Prostate gland (tissue), 2 donors: ENCODE data around the gene CDH7. TPM values are rescaled to one million over a fixed set of nuclear protein-coding genes. Genes with fewer than 3 reads are reported as not detected.

ENCODE experiments used
- DNase-seq: peaks from one replicate; pipeline ENCODE4 v3.0.0-alpha.2; 2019; ENCODE audit warnings: low spot score
- H3K27ac ChIP-seq, 2 donors: fragments of 200-600 bp; sonication (generic); 2 replicates each; pipeline ENCODE4 v1.5.1; 2017 to 2019
- H3K27me3 ChIP-seq: fragments of 200-600 bp; sonication (generic); replicated peaks from 2 replicates; pipeline ENCODE4 v1.5.1; 2019; ENCODE audit not compliant: insufficient read depth
- H3K36me3 ChIP-seq, 2 donors: fragments of 200-600 bp; sonication (generic); 1 replicate in 1 of 2; 2 replicates in 1 of 2; pipeline versions ENCODE4 v1.5.1 to v1.8.1; 2017 to 2019
- H3K4me1 ChIP-seq: fragments of 200-600 bp; sonication (generic); replicated peaks from 2 replicates; pipeline ENCODE4 v1.5.1; 2019
- H3K4me3 ChIP-seq, 2 donors: fragments of 200-600 bp; sonication (generic); 2 replicates each; pipeline ENCODE4 v1.5.1; 2017 to 2019
- H3K9me3 ChIP-seq: fragments of 200-600 bp; sonication (generic); 2 replicates; pipeline ENCODE4 v1.5.1; 2017
- CTCF ChIP-seq, 4 experiments: fragments of 200-600 bp in 2 of 4; fragments of 450-650 bp in 2 of 4; sonication (generic) in 2 of 4; IDR thresholded peaks; 1 replicate in 3 of 4; 2 replicates in 1 of 4; pipeline ENCODE4 v1.5.1; 2016 to 2019; ENCODE audit warnings: antibody characterized with exemption in 4 of 4, mild to moderate bottlenecking in 2 of 4, moderate library complexity in 2 of 4
- POLR2A ChIP-seq: fragments of 450-650 bp; IDR thresholded peaks from one replicate; pipeline ENCODE4 v1.6.1; 2016; ENCODE audit warnings: antibody characterized with exemption, mild to moderate bottlenecking
- POLR2AphosphoS5 ChIP-seq: sonication (generic); formaldehyde crosslinking; IDR thresholded peaks from one replicate; pipeline ENCODE4 v1.6.1; 2017; ENCODE audit warnings: antibody characterized with exemption
- WGBS: methylation state at CpG from one replicate; pipeline ENCODE4 v1.1.5; 2018; 5-methylcytosine and 5-hydroxymethylcytosine counted together
- intact Hi-C: fragments of 100-400 bp; cut with DNase I; formaldehyde crosslinking; loops from one replicate; pipeline ENCODE4 v1.14.2; 2022
- total RNA-seq, 2 donors: library from RNA; depleted of rRNA; stranded (reverse); fragments of >200 nt; gene quantifications; one replicate each; pipeline ENCODE4 v1.1.0, GENCODE V29; 2016

CDH7 gene
- total RNA-seq, 2 donors from 2014 or later: 1.0 TPM

- Histone ChIP-seq H3K9me3 (no peaks in the 10 kb centered on the region), H3K27ac (no peak overlapping the region), H3K4me1 (no peaks in the 10 kb centered on the region), H3K27me3 (no peaks in the 10 kb centered on the region), H3K36me3 (no peaks in the 10 kb centered on the region), H3K4me3 (no peak overlapping the region)
- no peak for DNase-seq
- intact Hi-C loops: no loop called here
- no peak for TF ChIP-seq POLR2A
- no peak for TF ChIP-seq CTCF (IDR thresholded peaks at IDR 0.05)
- TF ChIP-seq POLR2AphosphoS5: no peak
- 88% methylated on average over 4 of the region's 4 CpGs for WGBS
Measured at GRCh38 chr18:65811307-65811706, 60.5 kb downstream of the CDH7 start.

- H3K36me3 ChIP-seq: no peaks in the 10 kb centered on the region
- H3K27ac ChIP-seq: no peak overlapping the region
- TF ChIP-seq POLR2A: no peak
- intact Hi-C loops: no loop called here
- no peaks in the 10 kb centered on the region for H3K9me3 ChIP-seq
- H3K4me1 ChIP-seq: no peaks in the 10 kb centered on the region
- WGBS: 86% methylated on average over 2 of the region's 2 CpGs
- no peak for DNase-seq
- no peak overlapping the region for H3K4me3 ChIP-seq
- H3K27me3 ChIP-seq: no peaks in the 10 kb centered on the region
Measured at GRCh38 chr18:65815506-65815905, 64.7 kb downstream of the CDH7 start.

- Histone ChIP-seq H3K27ac (no peak overlapping the region), H3K27me3 (no peaks in the 10 kb centered on the region), H3K9me3 (no peaks in the 10 kb centered on the region), H3K4me3 (no peak overlapping the region), H3K36me3 (no peaks in the 10 kb centered on the region), H3K4me1 (no peaks in the 10 kb centered on the region)
- TF ChIP-seq CTCF (IDR thresholded peaks at IDR 0.05) (no peak), POLR2A (no peak), POLR2AphosphoS5 (no peak)
- no peak for DNase-seq
- intact Hi-C loops: no loop called here
- 90% methylated on average over 4 of the region's 4 CpGs for WGBS
Measured at GRCh38 chr18:65817178-65817577, 66.4 kb downstream of the CDH7 start.

GRCh38 chr18:65821911-65822310 lies 71.1 kb downstream of the CDH7 start:
- WGBS: 68% methylated on average over 3 of the region's 3 CpGs

GRCh38 chr18:65822826-65823225 lies 72.0 kb downstream of the CDH7 start:
- no peak for TF ChIP-seq CTCF (IDR thresholded peaks at IDR 0.05)
- TF ChIP-seq POLR2A: no peak
- TF ChIP-seq POLR2AphosphoS5: no peak
- H3K4me1 ChIP-seq: no peaks in the 10 kb centered on the region
- no peaks in the 10 kb centered on the region for H3K27me3 ChIP-seq
- no peaks in the 10 kb centered on the region for H3K9me3 ChIP-seq
- intact Hi-C loops: no loop called here
- H3K36me3 ChIP-seq: no peaks in the 10 kb centered on the region
- no peak overlapping the region for H3K4me3 ChIP-seq
- no peak overlapping the region for H3K27ac ChIP-seq
- no peak for DNase-seq
- 70% methylated on average over 2 of the region's 2 CpGs for WGBS

More at GRCh38 chr18:65821911-65822310, 71.1 kb downstream of the CDH7 start:
- Histone ChIP-seq H3K36me3 (no peaks in the 10 kb centered on the region), H3K4me3 (no peak overlapping the region), H3K9me3 (no peaks in the 10 kb centered on the region), H3K27ac (no peak overlapping the region), H3K4me1 (no peaks in the 10 kb centered on the region), H3K27me3 (no peaks in the 10 kb centered on the region)
- TF ChIP-seq CTCF (IDR thresholded peaks at IDR 0.05) (no peak), POLR2A (no peak), POLR2AphosphoS5 (no peak)
- intact Hi-C loops: no loop called here
- DNase-seq: no peak
